OCI-LY3 (cell line): ENCODE data around the gene POP4.

Source experiments
- H2AFZ ChIP-seq: fragments of 200-600, 300-600 bp; shearing (Covaris generic); 2 replicates; pipeline ENCODE4 v1.6.0; 2014; ENCODE audit warnings: antibody characterized with exemption, low read depth, low read length
- H3K27ac ChIP-seq: fragments of 200-600, 300-600 bp; sonication (generic); 2 replicates; pipeline ENCODE4 v1.5.1; 2014; ENCODE audit warnings: mild to moderate bottlenecking, low read length, moderate library complexity, mixed read lengths
- H3K27me3 ChIP-seq: fragments of 200-600, 300-600 bp; sonication (generic); 2 replicates; pipeline ENCODE4 v1.6.1; 2014; ENCODE audit warnings: low read depth, low read length, mixed read lengths
- H3K36me3 ChIP-seq: fragments of 200-600, 300-600 bp; sonication (generic); replicated peaks from 2 replicates; pipeline ENCODE3; 2014; ENCODE audit warnings: low read depth, low read length, mixed read lengths
- H3K4me1 ChIP-seq: fragments of 300-600, 200-600 bp; sonication (generic); 2 replicates; pipeline ENCODE4 v1.6.1; 2014; ENCODE audit warnings: low read length, mixed read lengths
- H3K4me2 ChIP-seq: fragments of 200-600, 300-600 bp; sonication (generic); 2 replicates; pipeline ENCODE4 v1.6.1; 2014; ENCODE audit warnings: low read length, mixed read lengths
- H3K4me3 ChIP-seq: fragments of 300-600, 200-600 bp; sonication (generic); 2 replicates; pipeline ENCODE4 v1.5.1; 2014; ENCODE audit warnings: antibody characterized with exemption, mild to moderate bottlenecking, low read length, moderate library complexity
- H3K79me2 ChIP-seq: fragments of 300-600, 200-600 bp; shearing (Covaris generic); 2 replicates; pipeline ENCODE4 v1.6.1; 2014; ENCODE audit warnings: mild to moderate bottlenecking, low read length, mixed read lengths
- H3K9ac ChIP-seq: fragments of 300-600, 200-600 bp; shearing (Covaris generic); 2 replicates; pipeline ENCODE4 v1.6.0; 2014; ENCODE audit warnings: mild to moderate bottlenecking, low read length, moderate library complexity
- H3K9me3 ChIP-seq: fragments of 200-600, 300-600 bp; shearing (Covaris generic); 2 replicates; pipeline ENCODE4 v1.6.1; 2014; ENCODE audit warnings: low read length, mixed read lengths; ENCODE audit not compliant: insufficient read depth
- H4K20me1 ChIP-seq: fragments of 200-600, 300-600 bp; sonication (generic); 2 replicates; pipeline ENCODE4 v1.6.1; 2016; ENCODE audit warnings: low read length, mixed read lengths; ENCODE audit not compliant: insufficient read depth
- CTCF ChIP-seq: fragments of 200-600, 300-600 bp; sonication (generic); IDR thresholded peaks from 2 replicates; pipeline ENCODE4 v1.5.1; 2014; ENCODE audit warnings: antibody characterized with exemption, low read length, low read depth
- EZH2phosphoT487 ChIP-seq: fragments of 200-600 bp; shearing (Covaris generic); IDR thresholded peaks from 2 replicates; pipeline ENCODE4 v1.6.1; 2018; ENCODE audit warnings: antibody characterized with exemption, mixed run types, low read depth

The POP4 gene

GRCh38 chr19:29628661-29629385, 22.7 kb downstream of the POP4 start:
- no peak overlapping the region for H3K27ac ChIP-seq
- TF ChIP-seq CTCF, result no peak
- TF ChIP-seq EZH2phosphoT487, result no peak
- H2AFZ ChIP-seq, result no peak overlapping the region

GRCh38 chr19:29629836-29630534, 23.9 kb downstream of the POP4 start:
- H3K4me3 ChIP-seq, result no peak overlapping the region
- no peak overlapping the region for H2AFZ ChIP-seq
- H3K9ac ChIP-seq, result no peak overlapping the region
- H3K36me3 ChIP-seq, result no peaks in the 10 kb centered on the region
- H3K4me2 ChIP-seq, result no peak overlapping the region
- H3K79me2 ChIP-seq, result no peaks in the 10 kb centered on the region
- no peak for TF ChIP-seq CTCF
- TF ChIP-seq EZH2phosphoT487, result no peak
- H4K20me1 ChIP-seq, result no peaks in the 10 kb centered on the region
- H3K9me3 ChIP-seq, result no peaks in the 10 kb centered on the region
- H3K27me3 ChIP-seq, result 0 out of 2 replicates have a peak, but pooled peaks cover 4% of the 10 kb centered on the region
- H3K27ac ChIP-seq, result no peak overlapping the region
- H3K4me1 ChIP-seq, result no peaks in the 10 kb centered on the region

More at GRCh38 chr19:29628661-29629385, 22.7 kb downstream of the POP4 start:
- H3K9me3 ChIP-seq, result no peaks in the 10 kb centered on the region
- 0 out of 2 replicates have a peak, but pooled peaks cover 4% of the 10 kb centered on the region for H3K27me3 ChIP-seq
- no peak overlapping the region for H3K9ac ChIP-seq
- no peaks in the 10 kb centered on the region for H3K79me2 ChIP-seq
- no peaks in the 10 kb centered on the region for H3K36me3 ChIP-seq
- H3K4me1 ChIP-seq, result no peaks in the 10 kb centered on the region
- no peak overlapping the region for H3K4me3 ChIP-seq
- H3K4me2 ChIP-seq, result no peak overlapping the region
- no peaks in the 10 kb centered on the region for H4K20me1 ChIP-seq

- no peaks in the 10 kb centered on the region for H3K4me1 ChIP-seq
- no peaks in the 10 kb centered on the region for H3K36me3 ChIP-seq
- TF ChIP-seq CTCF (no peak), EZH2phosphoT487 (no peak)
- H4K20me1 ChIP-seq, result no peaks in the 10 kb centered on the region
- 0 out of 2 replicates have a peak, but pooled peaks cover 4% of the 10 kb centered on the region for H3K27me3 ChIP-seq
- no peak overlapping the region for H3K9ac ChIP-seq
- H2AFZ ChIP-seq, result no peak overlapping the region
- H3K27ac ChIP-seq, result no peak overlapping the region
- no peak overlapping the region for H3K4me2 ChIP-seq
- H3K79me2 ChIP-seq, result no peaks in the 10 kb centered on the region
- H3K9me3 ChIP-seq, result no peaks in the 10 kb centered on the region
- no peak overlapping the region for H3K4me3 ChIP-seq
Observed at GRCh38 chr19:29630655-29631054, 24.6 kb downstream of the POP4 start.

- Histone ChIP-seq H3K79me2 (no peaks in the 10 kb centered on the region), H3K9ac (no peak overlapping the region), H3K4me1 (no peaks in the 10 kb centered on the region), H3K9me3 (no peaks in the 10 kb centered on the region), H3K4me2 (no peak overlapping the region), H3K36me3 (no peaks in the 10 kb centered on the region), H3K27ac (no peak overlapping the region), H4K20me1 (no peaks in the 10 kb centered on the region), H3K4me3 (no peak overlapping the region), H3K27me3 (0 out of 2 replicates have a peak, but pooled peaks cover 4% of the 10 kb centered on the region), H2AFZ (no peak overlapping the region)
- no peak for TF ChIP-seq EZH2phosphoT487
- TF ChIP-seq CTCF, result no peak
Observed at GRCh38 chr19:29631450-29631849, 25.4 kb downstream of the POP4 start.
